Right renal cortex interstitium (tissue), 3 donors: ENCODE results near the gene SLC39A7. TPM values are rescaled to one million over a fixed set of nuclear protein-coding genes. Genes with fewer than 3 reads are reported as not detected.

ENCODE experiments used
- DNase-seq, 3 donors: peaks; one replicate each; pipeline ENCODE4 v3.0.0-alpha.2; 2013; ENCODE audit warnings: low read depth in 3 of 3, low spot score in 2 of 3
- polyA plus RNA-seq, 3 donors: library from polyadenylated mRNA; unstranded; fragments of 120-200 nt; gene quantifications; one replicate each; pipeline ENCODE4 v1.2.1, GENCODE V29; 2013; ENCODE audit not compliant: insufficient read length in 3 of 3

SLC39A7 gene
- 100 to 1,000 TPM; 121 to 131 (median 127) TPM for polyA plus RNA-seq

- DNase-seq = peak; percentile 100
Observed at GRCh38 chr6:33200219-33201146, at the start of gene SLC39A7, which contains the start of gene RXRB. Gene SLC39A7, plus strand, starts transcription at chr6:33200867. Its CDS starts 379 bp downstream, at chr6:33201246. Gene RXRB, minus strand, starts transcription at chr6:33200665. Its CDS starts 189 bp downstream, at chr6:33200476.

GRCh38 chr6:33151050-33151449 lies 49.6 kb upstream of the SLC39A7 start:
- DNase-seq = no peak

GRCh38 chr6:33154349-33154748 lies 46.3 kb upstream of the SLC39A7 start:
- DNase-seq = no peak

GRCh38 chr6:33156561-33156960 lies 44.1 kb upstream of the SLC39A7 start:
- no peak for DNase-seq

- no peak for DNase-seq
Observed at GRCh38 chr6:33156964-33157363, 43.7 kb upstream of the SLC39A7 start.

- DNase-seq = no peak
Observed at GRCh38 chr6:33160096-33160495, 40.6 kb upstream of the SLC39A7 start.

GRCh38 chr6:33160728-33161344 lies 39.8 kb upstream of the SLC39A7 start:
- no peak for DNase-seq

GRCh38 chr6:33161354-33162331 lies 39.0 kb upstream of the SLC39A7 start:
- peak; percentile 16 to 45 (median 36) for DNase-seq

- no peak for DNase-seq
Observed at GRCh38 chr6:33163540-33163939, 37.1 kb upstream of the SLC39A7 start.

- DNase-seq = no peak
Observed at GRCh38 chr6:33164176-33164575, 36.5 kb upstream of the SLC39A7 start.

GRCh38 chr6:33164665-33165373 lies 35.8 kb upstream of the SLC39A7 start:
- no peak for DNase-seq

GRCh38 chr6:33165581-33166258 lies 34.9 kb upstream of the SLC39A7 start:
- no peak for DNase-seq

GRCh38 chr6:33166363-33166762 lies 34.3 kb upstream of the SLC39A7 start:
- DNase-seq = no peak

- DNase-seq = no peak
Observed at GRCh38 chr6:33166811-33167210, 33.9 kb upstream of the SLC39A7 start.

GRCh38 chr6:33167374-33168283 lies 33.0 kb upstream of the SLC39A7 start:
- DNase-seq = no peak

- DNase-seq = no peak
Observed at GRCh38 chr6:33168284-33168601, 32.4 kb upstream of the SLC39A7 start.

- DNase-seq = no peak
Observed at GRCh38 chr6:33168639-33169038, 32.0 kb upstream of the SLC39A7 start.
